ENCODE data around the gene TAF15.

Gene TAF15

GRCh38 chr17:35768797-35769196 lies 40.5 kb upstream of the TAF15 start:
- Histone ChIP-seq H3K4me3 (ENCODE audit: low read length) (no peak overlapping the region), H3K9ac (ENCODE audit: low read length) (no peak overlapping the region), H3K79me2 (ENCODE audit: low read length) (no peaks in the 10 kb centered on the region), H3K9me3 (replicated peaks; ENCODE audit: insufficient read depth, low read length) (no peaks in the 10 kb centered on the region), H3K36me3 (replicated peaks; ENCODE audit: insufficient read depth, low read length) (no peaks in the 10 kb centered on the region), H3K9me2 (replicated peaks; ENCODE audit: insufficient read depth, low read length) (no peaks in the 10 kb centered on the region), H4K20me1 (ENCODE audit: insufficient read depth, low read length) (no peaks in the 10 kb centered on the region), H3K4me2 (ENCODE audit: low read depth, low read length) (no peak overlapping the region), H3K27me3 (replicated peaks; ENCODE audit: insufficient read depth, low read length) (peaks cover 25% of the 10 kb centered on the region; the same call in 1 of the 2 replicates), H3K4me1 (ENCODE audit: low read length) (no peaks in the 10 kb centered on the region), H2AFZ (ENCODE audit: low read length) (no peak overlapping the region), H3F3A (ENCODE audit: insufficient read depth, low read length) (no peaks in the 10 kb centered on the region), H3K27ac (ENCODE audit: low read length) (no peak overlapping the region)
- no peak for TF ChIP-seq EZH2phosphoT487 (IDR thresholded peaks at IDR 0.05; ENCODE audit: low read length)
- TF ChIP-seq, protein P1, sequence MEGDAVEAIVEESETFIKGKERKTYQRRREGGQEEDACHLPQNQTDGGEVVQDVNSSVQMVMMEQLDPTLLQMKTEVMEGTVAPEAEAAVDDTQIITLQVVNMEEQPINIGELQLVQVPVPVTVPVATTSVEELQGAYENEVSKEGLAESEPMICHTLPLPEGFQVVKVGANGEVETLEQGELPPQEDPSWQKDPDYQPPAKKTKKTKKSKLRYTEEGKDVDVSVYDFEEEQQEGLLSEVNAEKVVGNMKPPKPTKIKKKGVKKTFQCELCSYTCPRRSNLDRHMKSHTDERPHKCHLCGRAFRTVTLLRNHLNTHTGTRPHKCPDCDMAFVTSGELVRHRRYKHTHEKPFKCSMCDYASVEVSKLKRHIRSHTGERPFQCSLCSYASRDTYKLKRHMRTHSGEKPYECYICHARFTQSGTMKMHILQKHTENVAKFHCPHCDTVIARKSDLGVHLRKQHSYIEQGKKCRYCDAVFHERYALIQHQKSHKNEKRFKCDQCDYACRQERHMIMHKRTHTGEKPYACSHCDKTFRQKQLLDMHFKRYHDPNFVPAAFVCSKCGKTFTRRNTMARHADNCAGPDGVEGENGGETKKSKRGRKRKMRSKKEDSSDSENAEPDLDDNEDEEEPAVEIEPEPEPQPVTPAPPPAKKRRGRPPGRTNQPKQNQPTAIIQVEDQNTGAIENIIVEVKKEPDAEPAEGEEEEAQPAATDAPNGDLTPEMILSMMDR (IDR thresholded peaks at IDR 0.05; ENCODE audit: low read length): no peak
- TF ChIP-seq EZH2 (optimal IDR thresholded peaks at IDR 0.05; ENCODE audit: low read depth, low read length): no peak
- no peak for DNase-seq

DNA sequence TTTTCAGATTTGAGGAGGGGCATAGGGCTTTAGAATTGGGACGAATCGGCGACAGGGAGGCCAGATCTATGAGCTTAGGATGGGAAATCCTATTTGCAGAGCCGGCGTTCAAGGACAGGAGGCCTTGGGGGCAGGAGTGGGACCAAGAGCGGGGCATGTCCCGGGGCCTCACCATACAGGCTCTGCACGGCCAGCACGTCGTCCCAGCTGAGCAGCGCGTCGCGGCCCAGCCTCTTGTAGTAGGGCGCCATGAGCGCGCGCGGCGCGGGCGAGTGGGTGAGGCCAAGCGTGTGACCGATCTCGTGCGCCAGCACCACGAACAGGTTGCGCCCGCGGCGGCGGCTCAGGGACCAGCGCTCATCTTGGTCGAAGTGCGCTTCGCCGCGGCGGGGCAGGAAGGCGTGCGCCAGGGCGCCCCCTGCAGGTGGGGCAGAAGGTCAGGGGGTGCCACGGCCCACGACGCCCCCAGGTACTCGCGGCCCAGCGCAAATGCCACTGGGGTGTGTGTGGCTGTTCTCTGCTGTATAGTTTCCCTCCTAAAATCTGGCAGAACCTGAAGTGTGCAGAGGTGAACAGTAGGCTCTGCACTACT lies 39.3 kb upstream of the TAF15 start:
- no peaks in the 10 kb centered on the region for H3K36me3 ChIP-seq (replicated peaks; ENCODE audit: insufficient read depth, low read length)
- H3F3A ChIP-seq (ENCODE audit: insufficient read depth, low read length): no peaks in the 10 kb centered on the region
- no peak overlapping the region for H3K4me3 ChIP-seq (ENCODE audit: low read length)
- no peak overlapping the region for H2AFZ ChIP-seq (ENCODE audit: low read length)
- no peaks in the 10 kb centered on the region for H3K9me2 ChIP-seq (replicated peaks; ENCODE audit: insufficient read depth, low read length)
- H3K9ac ChIP-seq (ENCODE audit: low read length): no peak overlapping the region
- H4K20me1 ChIP-seq (ENCODE audit: insufficient read depth, low read length): no peaks in the 10 kb centered on the region
- DNase-seq: no peak
- no peak overlapping the region for H3K27ac ChIP-seq (ENCODE audit: low read length)
- H3K27me3 ChIP-seq (replicated peaks; ENCODE audit: insufficient read depth, low read length): peaks cover 24% of the 10 kb centered on the region; the same call in 1 of the 2 replicates
- H3K4me1 ChIP-seq (ENCODE audit: low read length): no peaks in the 10 kb centered on the region
- no peaks in the 10 kb centered on the region for H3K79me2 ChIP-seq (ENCODE audit: low read length)
- TF ChIP-seq EZH2 (optimal IDR thresholded peaks at IDR 0.05; ENCODE audit: low read depth, low read length): no peak
- TF ChIP-seq, protein P1 (IDR thresholded peaks at IDR 0.05; ENCODE audit: low read length): peak; percentile 37; the same call in 1 of the 2 replicates
- H3K4me2 ChIP-seq (ENCODE audit: low read depth, low read length): no peak overlapping the region
- no peaks in the 10 kb centered on the region for H3K9me3 ChIP-seq (replicated peaks; ENCODE audit: insufficient read depth, low read length)

DNA sequence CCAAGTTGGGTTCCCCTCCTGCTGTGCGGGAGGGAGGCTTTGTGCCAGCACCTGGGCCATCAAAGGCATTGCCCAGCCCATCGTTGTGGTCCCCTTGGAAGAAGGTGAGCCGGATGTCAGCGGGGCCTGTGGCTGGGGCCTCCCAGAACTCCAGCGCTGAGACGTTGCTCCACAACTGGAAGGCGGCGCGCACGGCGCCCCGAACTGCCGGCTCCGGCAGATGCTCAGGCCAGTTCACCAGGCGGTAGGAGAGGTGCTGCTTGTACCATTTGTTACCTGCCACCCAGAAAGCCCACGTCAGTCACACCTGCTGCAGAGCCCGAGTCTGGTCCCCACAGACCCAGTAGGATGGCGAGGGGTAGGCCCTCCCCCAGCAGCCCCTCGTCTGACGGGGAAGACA lies 36.2 kb upstream of the TAF15 start:
- Histone ChIP-seq H2AFZ (ENCODE audit: low read length) (no peak overlapping the region), H3K27me3 (replicated peaks; ENCODE audit: insufficient read depth, low read length) (peaks cover 17% of the 10 kb centered on the region), H3K27ac (ENCODE audit: low read length) (no peak overlapping the region), H3F3A (ENCODE audit: insufficient read depth, low read length) (no peaks in the 10 kb centered on the region), H3K9ac (ENCODE audit: low read length) (no peak overlapping the region), H4K20me1 (ENCODE audit: insufficient read depth, low read length) (no peaks in the 10 kb centered on the region), H3K4me3 (ENCODE audit: low read length) (no peak overlapping the region), H3K79me2 (ENCODE audit: low read length) (no peaks in the 10 kb centered on the region), H3K9me3 (replicated peaks; ENCODE audit: insufficient read depth, low read length) (no peaks in the 10 kb centered on the region), H3K36me3 (replicated peaks; ENCODE audit: insufficient read depth, low read length) (no peaks in the 10 kb centered on the region), H3K4me2 (ENCODE audit: low read depth, low read length) (no peak overlapping the region), H3K4me1 (ENCODE audit: low read length) (no peaks in the 10 kb centered on the region), H3K9me2 (replicated peaks; ENCODE audit: insufficient read depth, low read length) (no peaks in the 10 kb centered on the region)
- TF ChIP-seq, protein P1 (IDR thresholded peaks at IDR 0.05; ENCODE audit: low read length): no peak
- no peak for TF ChIP-seq EZH2phosphoT487 (IDR thresholded peaks at IDR 0.05; ENCODE audit: low read length)
- no peak for TF ChIP-seq EZH2 (optimal IDR thresholded peaks at IDR 0.05; ENCODE audit: low read depth, low read length)
- DNase-seq: no peak

Measured in MM.1S (cell line).